Immature natural killer cell (primary cell): ENCODE measurements around the gene TAF10. TPM values are rescaled to one million over a fixed set of nuclear protein-coding genes. Genes with fewer than 3 reads are reported as not detected.

Experiments
- DNase-seq, 3 donors: peaks; one replicate each; pipeline ENCODE4 v3.0.0; 2022; ENCODE audit warnings: mixed read lengths in 1 of 3
- H3K27ac Mint-ChIP-seq, 6 donors: one replicate each; pipeline ENCODE4 v1.8.0; 2020; ENCODE audit warnings: mixed read lengths in 6 of 6, mild to moderate bottlenecking in 5 of 6, inconsistent platforms in 4 of 6, moderate library complexity in 3 of 6
- H3K27me3 Mint-ChIP-seq, 3 donors: one replicate each; pipeline ENCODE4 v1.8.0; 2020 to 2021; ENCODE audit warnings: low read depth in 3 of 3, mild to moderate bottlenecking in 3 of 3, mixed read lengths in 3 of 3, moderate library complexity in 3 of 3, inconsistent platforms in 1 of 3
- H3K36me3 Mint-ChIP-seq, 3 donors: one replicate each; pipeline ENCODE4 v1.8.0; 2020; ENCODE audit warnings: mixed read lengths in 3 of 3, inconsistent platforms in 2 of 3, mild to moderate bottlenecking in 2 of 3
- H3K4me1 Mint-ChIP-seq, 2 donors: one replicate each; pipeline ENCODE4 v1.8.0; 2020; ENCODE audit warnings: inconsistent platforms in 2 of 2, mild to moderate bottlenecking in 2 of 2, mixed read lengths in 2 of 2, moderate library complexity in 1 of 2
- H3K4me3 Mint-ChIP-seq, 5 donors: one replicate each; pipeline ENCODE4 v1.8.0; 2020; ENCODE audit warnings: mild to moderate bottlenecking in 5 of 5, mixed read lengths in 5 of 5, inconsistent platforms in 3 of 5, moderate library complexity in 3 of 5
- H3K9me3 Mint-ChIP-seq, 6 donors: one replicate each; pipeline ENCODE4 v1.8.0; 2020; ENCODE audit warnings: mild to moderate bottlenecking in 6 of 6, mixed read lengths in 6 of 6, inconsistent platforms in 4 of 6, moderate library complexity in 3 of 6
- polyA plus RNA-seq, 3 donors: library from polyadenylated mRNA; unstranded; fragments of 300-500 nt; fragmentation: Illumina TruSeq; gene quantifications; one replicate each; pipeline ENCODE4 v1.2.3, GENCODE V29; 2021

Gene TAF10
- polyA plus RNA-seq, 3 donors from 2014 or later: 329 to 365 (median 334) TPM

GRCh38 chr11:6635082-6635932 lies 23.3 kb upstream of the TAF10 start:
- no peak for DNase-seq
- Mint-ChIP-seq H3K27me3 (peaks cover 0 to 3% (median 0%) of the 10 kb centered on the region in 3 donors), H3K4me3 (no peak overlapping the region), H3K4me1 (no peaks in the 10 kb centered on the region), H3K36me3 (no peaks in the 10 kb centered on the region), H3K9me3 (no peaks in the 10 kb centered on the region), H3K27ac (no peak overlapping the region)

DNA sequence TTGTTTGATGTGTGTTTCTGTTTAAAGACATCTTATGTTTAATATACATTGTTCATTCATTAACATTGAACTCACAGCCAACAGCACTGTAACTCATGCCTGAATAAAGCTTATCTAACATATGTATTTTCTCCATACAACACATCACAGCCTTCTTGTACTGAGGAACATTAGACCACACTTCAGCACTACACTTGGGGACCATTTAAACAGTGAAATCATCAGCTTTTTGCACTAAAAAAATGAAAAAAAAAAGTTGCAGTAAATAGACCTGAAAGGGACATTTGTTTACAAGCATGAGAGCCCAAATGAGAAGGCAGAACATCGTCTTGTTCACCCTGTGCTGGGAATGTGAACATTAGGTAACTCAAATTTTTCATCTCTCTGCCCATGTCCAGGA lies 22.5 kb upstream of the TAF10 start:
- H3K27ac Mint-ChIP-seq: no peak overlapping the region
- H3K4me3 Mint-ChIP-seq: no peak overlapping the region
- H3K27me3 Mint-ChIP-seq: peaks cover 0 to 2% (median 0%) of the 10 kb centered on the region in 3 donors
- no peaks in the 10 kb centered on the region for H3K36me3 Mint-ChIP-seq
- H3K4me1 Mint-ChIP-seq: no peaks in the 10 kb centered on the region
- DNase-seq: no peak
- no peaks in the 10 kb centered on the region for H3K9me3 Mint-ChIP-seq

DNA sequence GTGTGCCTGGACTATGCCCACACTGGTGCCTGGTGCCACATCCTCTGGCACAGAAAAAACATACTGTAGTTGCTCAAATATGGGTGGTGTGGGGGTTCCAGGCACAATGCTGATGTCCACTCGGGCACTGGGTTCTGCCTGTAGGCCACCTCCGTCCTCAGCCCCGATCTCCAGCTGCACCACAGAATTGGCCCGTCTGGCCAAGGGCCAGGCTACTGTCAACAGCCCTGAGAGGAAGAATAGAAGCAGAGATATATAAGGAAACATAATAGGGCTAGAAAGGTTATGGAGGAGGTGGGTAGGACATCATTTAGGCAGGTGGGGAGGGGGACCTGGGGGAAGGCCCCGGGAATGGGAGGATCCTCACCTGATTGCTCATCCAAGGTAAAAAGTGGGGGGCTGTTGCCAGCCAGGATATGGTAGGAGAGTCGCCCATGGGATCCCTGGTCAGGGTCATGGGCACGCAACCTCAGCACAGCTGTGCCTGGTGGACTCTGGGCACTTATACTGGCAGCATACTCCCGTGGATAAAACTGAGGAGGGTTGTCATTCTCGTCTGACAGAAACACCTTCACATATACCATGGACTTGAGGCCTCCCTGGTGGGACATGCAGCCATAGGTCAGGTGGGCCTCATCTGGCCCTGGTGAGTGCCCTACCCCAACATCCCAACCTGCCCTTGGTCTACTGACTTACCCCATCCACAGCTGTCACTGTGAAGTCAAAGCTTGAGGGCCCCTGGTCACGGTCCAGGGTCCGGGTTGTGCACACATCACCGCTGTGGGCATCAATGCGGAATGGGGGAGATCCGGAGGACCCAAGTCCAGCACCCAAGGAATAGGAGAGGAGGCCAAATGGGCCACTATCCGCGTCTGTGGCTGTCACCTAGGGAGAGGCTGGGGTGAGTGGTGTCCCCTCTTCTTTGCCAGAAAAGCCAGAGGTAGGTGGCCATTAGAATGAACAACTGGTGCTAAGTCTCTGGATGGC lies 21.7 kb upstream of the TAF10 start:
- no peak overlapping the region for H3K27ac Mint-ChIP-seq
- no peaks in the 10 kb centered on the region for H3K36me3 Mint-ChIP-seq
- no peaks in the 10 kb centered on the region for H3K27me3 Mint-ChIP-seq
- H3K4me3 Mint-ChIP-seq: no peak overlapping the region
- DNase-seq: no peak
- H3K4me1 Mint-ChIP-seq: no peaks in the 10 kb centered on the region
- H3K9me3 Mint-ChIP-seq: no peaks in the 10 kb centered on the region

- Mint-ChIP-seq H3K4me1 (peaks cover 8% of the 10 kb centered on the region in 2 donors), H3K4me3 (no peak overlapping the region), H3K27ac (no peak overlapping the region), H3K36me3 (no peaks in the 10 kb centered on the region), H3K27me3 (peaks cover 0 to 2% (median 0%) of the 10 kb centered on the region in 3 donors), H3K9me3 (no peaks in the 10 kb centered on the region)
- DNase-seq: no peak
Observed at GRCh38 chr11:6632116-6633073, 20.4 kb upstream of the TAF10 start.

DNA sequence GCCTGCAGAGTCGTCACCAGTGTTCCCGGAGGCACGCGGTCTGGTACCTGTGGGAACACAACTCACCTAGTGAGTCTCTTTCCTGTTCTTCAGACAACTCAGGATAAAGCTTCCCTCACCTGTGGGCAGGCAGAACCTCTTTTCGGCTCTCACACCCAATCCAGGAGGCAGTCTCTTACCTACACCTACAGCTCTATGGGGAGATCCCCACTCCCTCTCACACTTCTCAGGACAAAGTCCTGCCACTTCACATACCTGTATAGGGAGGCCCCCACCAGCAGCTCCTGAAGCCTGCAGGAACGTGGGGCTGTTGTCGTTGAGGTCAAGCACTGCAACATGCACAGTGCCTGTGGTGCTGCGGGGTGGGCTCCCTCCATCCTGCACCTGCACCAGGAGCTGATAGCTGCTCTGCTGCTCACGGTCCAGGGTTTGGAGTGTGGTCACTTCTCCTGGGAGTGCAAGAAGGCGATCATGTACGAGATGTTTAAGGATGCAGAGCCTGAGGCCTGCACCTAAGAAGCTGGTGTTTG lies 19.4 kb upstream of the TAF10 start:
- H3K9me3 Mint-ChIP-seq: no peaks in the 10 kb centered on the region
- no peak overlapping the region for H3K4me3 Mint-ChIP-seq
- DNase-seq: no peak
- H3K27me3 Mint-ChIP-seq: peaks cover 0 to 2% (median 0%) of the 10 kb centered on the region in 3 donors
- peaks cover 18% of the 10 kb centered on the region in 2 donors for H3K4me1 Mint-ChIP-seq
- H3K36me3 Mint-ChIP-seq: no peaks in the 10 kb centered on the region
- H3K27ac Mint-ChIP-seq: peak overlapping the region in 1 of 6 donors; percentile 10

- Mint-ChIP-seq H3K4me3 (no peak overlapping the region), H3K36me3 (no peaks in the 10 kb centered on the region), H3K9me3 (no peaks in the 10 kb centered on the region), H3K27ac (no peak overlapping the region), H3K27me3 (peaks cover 0 to 2% (median 0%) of the 10 kb centered on the region in 3 donors), H3K4me1 (peaks cover 18 to 19% of the 10 kb centered on the region in 2 donors)
- DNase-seq: no peak
Observed at GRCh38 chr11:6630632-6631291, 18.7 kb upstream of the TAF10 start.

DNA sequence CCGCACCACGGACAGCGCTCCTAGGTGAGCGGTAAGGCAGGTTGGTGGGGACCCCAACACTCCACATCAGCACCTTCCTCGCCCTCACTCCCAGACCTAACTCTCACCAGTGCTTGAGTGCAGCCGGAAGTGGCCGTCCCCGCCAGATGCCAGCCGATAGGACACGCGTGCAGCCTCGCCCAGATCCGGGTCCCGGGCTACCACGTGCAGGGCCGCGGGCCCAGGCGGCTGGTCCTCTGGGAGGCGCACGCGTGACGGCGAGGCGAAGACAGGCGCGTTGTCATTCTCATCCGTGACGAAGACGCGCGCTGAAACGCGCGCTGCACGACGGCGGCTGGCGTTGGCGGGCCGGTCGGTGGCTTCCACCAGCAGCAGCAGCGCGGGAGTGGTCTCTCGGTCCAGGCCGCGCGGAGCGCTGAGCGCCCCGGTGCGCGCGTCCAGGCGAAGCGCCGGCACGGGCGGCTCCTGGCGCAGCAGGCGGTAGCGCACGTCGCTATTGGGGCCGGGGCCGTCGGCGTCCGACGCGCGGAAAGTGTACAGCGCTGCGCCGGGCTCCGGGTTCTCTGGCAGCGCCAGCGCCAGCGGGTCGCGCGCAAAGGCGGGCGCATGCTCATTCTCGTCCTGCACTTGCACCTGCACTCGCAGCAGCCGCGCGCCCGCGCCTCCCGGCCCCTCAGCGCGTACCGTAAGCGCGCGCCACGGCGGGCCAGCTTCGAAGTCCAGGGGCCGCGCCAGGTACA lies 18.0 kb upstream of the TAF10 start:
- H3K36me3 Mint-ChIP-seq: no peaks in the 10 kb centered on the region
- no peak for DNase-seq
- no peaks in the 10 kb centered on the region for H3K9me3 Mint-ChIP-seq
- H3K27ac Mint-ChIP-seq: no peak overlapping the region
- peaks cover 18 to 19% of the 10 kb centered on the region in 2 donors for H3K4me1 Mint-ChIP-seq
- no peak overlapping the region for H3K4me3 Mint-ChIP-seq
- H3K27me3 Mint-ChIP-seq: peaks cover 0 to 2% (median 0%) of the 10 kb centered on the region in 3 donors

DNA sequence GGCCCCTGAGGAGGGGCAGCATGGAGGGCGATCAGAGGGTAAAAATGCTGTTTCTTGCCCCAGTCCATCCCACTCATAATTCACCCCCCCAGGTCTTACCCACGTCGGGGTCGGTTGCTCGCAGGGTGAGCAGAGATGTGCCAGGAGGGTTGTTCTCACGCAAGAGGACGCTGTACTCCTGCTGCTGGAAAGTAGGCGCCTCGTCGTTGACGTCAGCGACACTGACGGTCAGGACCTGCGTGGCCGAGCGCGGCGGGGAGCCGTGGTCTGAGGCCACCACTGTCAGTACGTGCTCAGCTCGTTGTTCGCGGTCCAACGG lies 17.5 kb upstream of the TAF10 start:
- H3K9me3 Mint-ChIP-seq: no peaks in the 10 kb centered on the region
- H3K4me3 Mint-ChIP-seq: no peak overlapping the region
- no peak overlapping the region for H3K27ac Mint-ChIP-seq
- H3K27me3 Mint-ChIP-seq: peaks cover 0 to 2% (median 0%) of the 10 kb centered on the region in 3 donors
- H3K36me3 Mint-ChIP-seq: no peaks in the 10 kb centered on the region
- DNase-seq: no peak
- H3K4me1 Mint-ChIP-seq: peaks cover 18 to 19% of the 10 kb centered on the region in 2 donors

GRCh38 chr11:6628526-6628925 lies 16.5 kb upstream of the TAF10 start:
- H3K27me3 Mint-ChIP-seq: peaks cover 0 to 2% (median 0%) of the 10 kb centered on the region in 3 donors
- peak overlapping the region in 1 of 6 donors; percentile 60 for H3K27ac Mint-ChIP-seq
- no peaks in the 10 kb centered on the region for H3K9me3 Mint-ChIP-seq
- peaks cover 18 to 19% of the 10 kb centered on the region in 2 donors for H3K4me1 Mint-ChIP-seq
- no peaks in the 10 kb centered on the region for H3K36me3 Mint-ChIP-seq
- no peak overlapping the region for H3K4me3 Mint-ChIP-seq
- no peak for DNase-seq

- Mint-ChIP-seq H3K27ac (peak overlapping the region; percentile 1 to 84 (median 58)), H3K27me3 (peaks cover 0 to 2% (median 0%) of the 10 kb centered on the region in 3 donors), H3K4me3 (peak overlapping the region; percentile 2 to 73 (median 57)), H3K9me3 (no peaks in the 10 kb centered on the region), H3K4me1 (peaks cover 18 to 19% of the 10 kb centered on the region in 2 donors), H3K36me3 (no peaks in the 10 kb centered on the region)
- DNase-seq: peak in 1 of 3 donors; percentile 23
Observed at GRCh38 chr11:6627762-6628241, 15.8 kb upstream of the TAF10 start.

DNA sequence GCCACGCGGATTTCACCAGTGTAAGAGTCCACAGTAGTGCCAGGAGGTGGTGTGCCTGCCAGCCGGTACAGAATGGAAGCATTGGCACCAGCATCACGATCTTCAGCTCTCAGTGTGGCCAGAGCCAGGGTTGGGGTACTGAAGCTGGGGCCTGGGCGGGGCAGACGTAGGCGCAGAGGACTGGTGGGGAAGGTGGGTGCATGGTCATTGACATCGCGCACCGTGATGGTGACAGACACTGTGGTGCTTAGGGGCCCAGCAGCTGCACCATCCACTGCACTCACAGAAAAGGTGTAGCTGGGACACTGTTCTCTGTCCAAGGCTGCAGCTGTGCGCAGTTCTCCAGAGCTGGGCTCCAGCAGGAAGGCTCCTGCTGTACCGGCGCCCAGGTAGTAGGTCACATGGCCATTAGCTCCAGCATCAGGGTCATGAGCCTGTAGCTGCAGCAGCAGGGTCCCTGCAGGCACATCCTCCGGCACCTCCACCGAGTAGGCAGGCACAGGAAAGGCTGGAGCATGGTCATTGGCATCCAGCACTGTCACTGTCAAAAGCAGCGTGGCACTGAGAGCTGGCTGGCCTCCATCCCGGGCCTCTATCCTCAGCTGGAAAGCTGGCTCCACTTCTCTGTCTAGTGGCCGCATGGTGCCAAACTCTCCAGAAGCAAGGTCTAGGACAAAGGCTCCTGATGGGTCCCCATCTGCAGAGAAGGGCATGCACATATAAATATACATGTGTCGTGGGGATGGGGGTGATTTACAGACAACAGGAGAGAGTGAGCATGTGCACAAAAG lies 15.2 kb upstream of the TAF10 start:
- Mint-ChIP-seq H3K36me3 (no peaks in the 10 kb centered on the region), H3K4me1 (peaks cover 18 to 19% of the 10 kb centered on the region in 2 donors), H3K27me3 (peaks cover 0 to 2% (median 0%) of the 10 kb centered on the region in 3 donors), H3K9me3 (no peaks in the 10 kb centered on the region), H3K4me3 (peak overlapping the region; percentile 2 to 73 (median 57)), H3K27ac (peak overlapping the region; percentile 1 to 84 (median 58))
- no peak for DNase-seq
